CD4-positive, alpha-beta T cell (primary cell): ENCODE data around the gene ZGPAT. TPM values are rescaled to one million over a fixed set of nuclear protein-coding genes. Genes with fewer than 3 reads are reported as not detected.

Experiments
- ATAC-seq: fragments of 200-7000 bp; cut with Tn5 transposase; one replicate; pipeline ENCODE4 v1.10.0; 2022; ENCODE audit warnings: mild to moderate bottlenecking; ENCODE audit not compliant: poor library complexity
- CTCF ChIA-PET: fragments of 350-600 bp; sonication (Branson Sonifier 250); formaldehyde crosslinking; loops from one replicate; lab custom pipeline; 2021; ENCODE audit warnings: antibody characterized with exemption, inconsistent platforms; lab: Charles Lee
- POLR2A ChIA-PET: fragments of 350-600 bp; sonication (Branson Sonifier 250); formaldehyde crosslinking; loops from one replicate; lab custom pipeline; 2021; ENCODE audit warnings: antibody characterized with exemption, inconsistent platforms; lab: Charles Lee
- DNase-seq, 14 experiments: peaks; one replicate each; pipeline ENCODE4 v3.0.0-alpha.2; 2013 to 2020; ENCODE audit warnings: mixed read lengths in 2 of 14
- H3K27ac ChIP-seq, 2 donors: one replicate each; pipeline versions ENCODE4 v1.5.1 to v1.7.0; 2013; ENCODE audit warnings: low read length in 2 of 2, low read depth in 1 of 2, mild to moderate bottlenecking in 1 of 2
- H3K27me3 ChIP-seq, 2 experiments: 1 replicate in 1 of 2; 2 replicates in 1 of 2; pipeline versions ENCODE4 v1.6.1 to v1.7.0; 2013; ENCODE audit warnings: low read length in 2 of 2, control low read depth in 1 of 2, mild to moderate bottlenecking in 1 of 2, moderate library complexity in 1 of 2; ENCODE audit not compliant: insufficient read depth in 2 of 2, control insufficient read depth in 1 of 2
- H3K36me3 ChIP-seq: one replicate; pipeline ENCODE4 v1.6.1; 2013; ENCODE audit warnings: low read length, control low read depth; ENCODE audit not compliant: insufficient read depth
- H3K4me1 ChIP-seq: one replicate; pipeline ENCODE4 v1.6.1; 2013; ENCODE audit warnings: low read length, control low read depth; ENCODE audit not compliant: insufficient read depth
- H3K4me3 ChIP-seq: one replicate; pipeline ENCODE4 v1.5.1; 2013; ENCODE audit warnings: mild to moderate bottlenecking, low read length, moderate library complexity
- H3K9me3 ChIP-seq, 2 experiments: 1 replicate in 1 of 2; 2 replicates in 1 of 2; pipeline versions ENCODE4 v1.6.1 to v1.7.0; 2013; ENCODE audit warnings: low read length in 2 of 2, mild to moderate bottlenecking in 2 of 2, control low read depth in 1 of 2, moderate library complexity in 1 of 2; ENCODE audit not compliant: control insufficient read depth in 1 of 2, insufficient read depth in 1 of 2
- H3K27ac Mint-ChIP-seq: one replicate; pipeline ENCODE4 v1.8.0; 2020; ENCODE audit warnings: mixed read lengths
- H3K27me3 Mint-ChIP-seq: one replicate; pipeline ENCODE4 v1.8.0; 2021; ENCODE audit warnings: mixed read lengths
- H3K36me3 Mint-ChIP-seq: one replicate; pipeline ENCODE4 v1.8.0; 2021; ENCODE audit warnings: low read depth, mixed read lengths
- H3K4me1 Mint-ChIP-seq: one replicate; pipeline ENCODE4 v1.8.0; 2021; ENCODE audit warnings: low read depth, mixed read lengths
- H3K4me3 Mint-ChIP-seq: one replicate; pipeline ENCODE4 v1.8.0; 2020; ENCODE audit warnings: mild to moderate bottlenecking, mixed read lengths
- H3K9me3 Mint-ChIP-seq: one replicate; pipeline ENCODE4 v1.8.0; 2020; ENCODE audit warnings: mixed read lengths
- intact Hi-C, 2 experiments: fragments of 100-400 bp; cut with DNase I in 1 of 2; cut with micrococcal nuclease in 1 of 2; formaldehyde crosslinking; loops; one replicate each; pipeline versions ENCODE4 v1.15.1 to v1.9.0; 2023 to 2025; cut with DNase I, micrococcal nuclease
- total RNA-seq, 174 experiments: library from RNA in 2 of 174; stranded (reverse) in 2 of 174; gene quantifications; one replicate each; pipeline ENCODE4 v1.2.3 and lab custom pipeline; 2021 to 2026
- TF ChIP-seq, protein P1 (sequence below): fragments of 200-600 bp; IDR thresholded peaks from one replicate; pipeline ENCODE4 v1.8.0; 2022; ENCODE audit warnings: antibody characterized with exemption, mild to moderate bottlenecking

Gene ZGPAT
- total RNA-seq, 2 experiments from 2014 or later: 28.2 to 33.4 TPM

DNA sequence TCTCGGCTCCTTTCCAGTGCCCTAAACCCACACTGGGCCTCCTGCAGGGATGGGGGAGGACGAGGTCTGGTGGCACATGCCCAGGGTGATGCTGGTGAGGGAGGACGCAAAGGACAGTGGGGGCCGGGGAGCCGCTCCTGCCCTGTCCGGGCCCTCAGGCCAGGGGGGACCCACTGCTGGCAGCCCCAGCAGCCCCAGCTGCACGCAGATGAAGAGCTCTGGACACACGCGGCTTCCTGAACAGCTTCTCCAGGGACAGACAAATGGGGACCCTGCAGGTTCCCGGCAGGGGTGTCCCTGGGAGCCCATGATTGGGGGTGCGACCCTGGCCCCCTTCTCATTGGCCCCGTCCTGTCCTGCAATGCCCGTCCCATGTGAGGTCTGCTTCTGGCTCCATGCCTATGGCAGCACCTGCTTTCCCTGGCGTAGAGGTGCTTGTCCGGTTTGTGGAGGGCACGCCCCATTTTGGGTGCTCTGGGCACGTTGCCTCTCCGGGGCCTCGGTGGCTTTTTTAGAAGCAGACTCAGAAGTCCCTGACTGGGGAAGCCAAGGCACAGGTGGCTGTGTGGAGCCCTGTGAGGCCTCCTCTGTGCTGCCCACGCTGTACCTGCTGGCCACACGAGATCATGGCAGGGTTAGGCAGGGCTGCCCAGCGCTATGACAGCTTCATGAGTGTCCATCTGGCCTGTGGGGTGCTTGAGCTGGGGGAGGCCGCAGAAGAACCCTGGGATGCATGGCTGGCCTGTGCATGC lies 26.8 kb upstream of the ZGPAT start:
- TF ChIP-seq, protein P1, sequence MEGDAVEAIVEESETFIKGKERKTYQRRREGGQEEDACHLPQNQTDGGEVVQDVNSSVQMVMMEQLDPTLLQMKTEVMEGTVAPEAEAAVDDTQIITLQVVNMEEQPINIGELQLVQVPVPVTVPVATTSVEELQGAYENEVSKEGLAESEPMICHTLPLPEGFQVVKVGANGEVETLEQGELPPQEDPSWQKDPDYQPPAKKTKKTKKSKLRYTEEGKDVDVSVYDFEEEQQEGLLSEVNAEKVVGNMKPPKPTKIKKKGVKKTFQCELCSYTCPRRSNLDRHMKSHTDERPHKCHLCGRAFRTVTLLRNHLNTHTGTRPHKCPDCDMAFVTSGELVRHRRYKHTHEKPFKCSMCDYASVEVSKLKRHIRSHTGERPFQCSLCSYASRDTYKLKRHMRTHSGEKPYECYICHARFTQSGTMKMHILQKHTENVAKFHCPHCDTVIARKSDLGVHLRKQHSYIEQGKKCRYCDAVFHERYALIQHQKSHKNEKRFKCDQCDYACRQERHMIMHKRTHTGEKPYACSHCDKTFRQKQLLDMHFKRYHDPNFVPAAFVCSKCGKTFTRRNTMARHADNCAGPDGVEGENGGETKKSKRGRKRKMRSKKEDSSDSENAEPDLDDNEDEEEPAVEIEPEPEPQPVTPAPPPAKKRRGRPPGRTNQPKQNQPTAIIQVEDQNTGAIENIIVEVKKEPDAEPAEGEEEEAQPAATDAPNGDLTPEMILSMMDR: no peak
- Histone ChIP-seq H3K4me1 (peaks cover 2% of the 10 kb centered on the region), H3K4me3 (no peak overlapping the region), H3K27me3 (no peaks in the 10 kb centered on the region), H3K9me3 (peaks cover 0 to 2% of the 10 kb centered on the region in 2 experiments), H3K36me3 (peaks cover 5% of the 10 kb centered on the region), H3K27ac (no peak overlapping the region)
- Mint-ChIP-seq H3K4me3 (no peak overlapping the region), H3K27me3 (no peaks in the 10 kb centered on the region), H3K27ac (no peak overlapping the region), H3K4me1 (no peaks in the 10 kb centered on the region), H3K9me3 (no peaks in the 10 kb centered on the region), H3K36me3 (peaks cover 4% of the 10 kb centered on the region)
- no peak for DNase-seq
- no peak for ATAC-seq
- ChIA-PET POLR2A (no interaction called here), CTCF (no interaction called here)
- intact Hi-C loops: no loop called here

DNA sequence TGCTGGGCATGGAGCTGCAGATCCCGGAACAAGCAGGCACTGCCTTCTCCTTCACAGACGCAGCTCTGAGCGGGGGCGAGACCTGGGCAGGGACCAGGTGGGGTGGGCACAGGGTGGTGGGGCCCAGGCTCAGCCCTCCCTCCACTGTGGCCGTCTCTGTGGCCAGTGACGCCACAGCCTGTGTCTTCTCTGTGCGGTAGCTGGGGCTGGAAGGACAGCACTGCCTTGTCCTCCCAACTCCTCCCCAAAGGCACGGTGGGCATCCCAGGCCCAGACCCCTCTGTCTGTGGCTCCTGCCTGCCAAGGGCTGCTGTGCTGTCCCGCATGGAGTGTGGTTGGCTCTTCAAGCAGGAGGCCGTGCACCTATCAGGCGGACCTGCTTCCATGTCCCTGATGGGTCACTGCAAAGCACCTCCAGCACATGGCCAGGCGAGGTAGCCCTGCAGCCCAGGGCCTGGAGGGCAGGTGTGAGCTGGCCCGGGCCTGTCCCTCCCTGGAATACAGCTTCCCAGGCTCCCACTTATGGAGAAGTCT lies 26.2 kb upstream of the ZGPAT start:
- Mint-ChIP-seq H3K9me3 (no peaks in the 10 kb centered on the region), H3K27me3 (no peaks in the 10 kb centered on the region), H3K4me3 (no peak overlapping the region), H3K36me3 (no peaks in the 10 kb centered on the region), H3K27ac (no peak overlapping the region), H3K4me1 (no peaks in the 10 kb centered on the region)
- CTCF ChIA-PET: no interaction called here
- Histone ChIP-seq H3K27me3 (no peaks in the 10 kb centered on the region), H3K4me1 (peaks cover 8% of the 10 kb centered on the region), H3K4me3 (no peak overlapping the region), H3K9me3 (peaks cover 0 to 4% of the 10 kb centered on the region in 2 experiments), H3K36me3 (peaks cover 5% of the 10 kb centered on the region), H3K27ac (no peak overlapping the region)
- DNase-seq (no peak), ATAC-seq (no peak)
- POLR2A ChIA-PET: no interaction called here
- TF ChIP-seq, protein P1: no peak
- intact Hi-C loops: no loop called here

DNA sequence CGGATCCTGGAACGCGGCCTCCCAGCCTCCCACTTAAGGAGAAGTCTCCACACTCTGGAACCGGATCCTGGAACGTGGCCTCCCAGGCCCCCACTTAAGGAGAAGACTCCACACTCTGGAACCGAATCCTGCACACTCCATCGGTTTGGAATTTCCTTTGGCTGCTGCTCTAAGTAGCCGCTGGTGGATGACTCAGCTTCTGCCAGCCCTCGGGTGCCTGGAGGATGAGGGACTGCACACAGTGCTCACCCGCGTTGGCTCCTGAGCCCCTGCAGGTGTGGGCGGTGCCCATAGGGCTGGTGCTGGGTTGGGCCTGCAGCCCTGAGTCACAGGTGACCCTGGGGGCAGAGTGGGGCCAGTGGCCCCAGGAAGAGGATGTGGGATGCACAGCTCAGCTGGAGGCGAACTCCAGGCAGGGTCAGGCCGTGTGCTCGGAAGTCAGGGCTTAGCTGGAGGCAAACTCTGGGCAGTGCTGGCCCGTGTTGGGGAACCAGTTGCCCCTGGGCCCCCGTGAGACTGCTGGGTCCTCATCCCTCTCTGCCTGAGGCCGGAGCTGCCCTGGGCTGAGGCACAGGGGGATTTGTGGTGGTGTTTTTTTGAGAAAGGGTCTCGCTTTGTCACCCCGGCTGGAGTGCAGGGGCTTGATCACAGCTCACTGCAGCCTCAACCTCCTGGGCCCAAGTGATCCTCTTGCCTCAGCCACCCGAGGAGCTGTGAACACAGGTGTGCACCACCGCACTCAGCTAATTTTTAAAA lies 25.3 kb upstream of the ZGPAT start:
- POLR2A ChIA-PET: interaction anchor here (1.4 kb wide), 1 partner anchor 24 kb away, joined by 3 read pairs; the partner anchor contains the start of gene RTEL1
- peaks cover 17% of the 10 kb centered on the region for H3K4me1 ChIP-seq
- no peaks in the 10 kb centered on the region for H3K36me3 Mint-ChIP-seq

More for the DNA sequence above, 25.3 kb upstream of the ZGPAT start:
- Mint-ChIP-seq H3K4me3 (no peak overlapping the region), H3K27me3 (no peaks in the 10 kb centered on the region), H3K4me1 (no peaks in the 10 kb centered on the region), H3K27ac (no peak overlapping the region), H3K9me3 (no peaks in the 10 kb centered on the region)
- intact Hi-C loops: no loop called here
- Histone ChIP-seq H3K27me3 (no peaks in the 10 kb centered on the region), H3K36me3 (peaks cover 5% of the 10 kb centered on the region), H3K9me3 (peaks cover 0 to 4% of the 10 kb centered on the region in 2 experiments), H3K4me3 (no peak overlapping the region), H3K27ac (no peak overlapping the region)
- CTCF ChIA-PET: no interaction called here
- TF ChIP-seq, protein P1: no peak
- ATAC-seq (no peak), DNase-seq (no peak)
